H1 (cell line): ENCODE data around the gene AKR1D1. TPM values are rescaled to one million over a fixed set of nuclear protein-coding genes. Genes with fewer than 3 reads are reported as not detected.

Source experiments
- CTCF ChIA-PET: fragments of 300-600 bp; sonication (Branson Sonifier 250); formaldehyde crosslinking; loops from one replicate; lab custom pipeline; 2021; ENCODE audit not compliant: partially characterized antibody; lab: Charles Lee
- POLR2A ChIA-PET: fragments of 300-600 bp; sonication (Branson Sonifier 250); formaldehyde crosslinking; loops from one replicate; lab custom pipeline; 2021; ENCODE audit warnings: inconsistent platforms; ENCODE audit not compliant: partially characterized antibody; lab: Charles Lee
- DNase-seq, 2 experiments: peaks; one replicate each; pipeline versions ENCODE4 v3.0.0 to v3.0.0-alpha.2; 2010 to 2022; ENCODE audit warnings: low spot score in 2 of 2, low read depth in 1 of 2, mixed read lengths in 1 of 2
- FAIRE-seq: peaks from 2 replicates; lab custom pipeline; 2011; peaks lifted over from hg19 to GRCh38; lab: Jason Lieb, UNC
- H2AFZ ChIP-seq: 2 replicates; pipeline ENCODE4 v1.8.1; 2012; ENCODE audit warnings: low read length, inconsistent platforms
- H2AK5ac ChIP-seq: 2 replicates; pipeline ENCODE4 v1.6.1; 2013; ENCODE audit warnings: low read depth, low read length
- H2BK120ac ChIP-seq: replicated peaks from 2 replicates; pipeline ENCODE3; 2013; ENCODE audit warnings: low read depth, low read length, inconsistent platforms
- H2BK12ac ChIP-seq: 2 replicates; pipeline ENCODE4 v1.6.1; 2013; ENCODE audit warnings: low read depth, low read length
- H2BK15ac ChIP-seq: 2 replicates; pipeline ENCODE4 v1.6.1; 2013; ENCODE audit warnings: low read length
- H2BK20ac ChIP-seq: 2 replicates; pipeline ENCODE4 v1.6.1; 2013; ENCODE audit warnings: low read length
- H2BK5ac ChIP-seq: 2 replicates; pipeline ENCODE4 v1.6.1; 2013; ENCODE audit warnings: low read depth, low read length
- H3K14ac ChIP-seq: 2 replicates; pipeline ENCODE4 v1.6.1; 2013; ENCODE audit warnings: inconsistent platforms; ENCODE audit not compliant: insufficient read length
- H3K18ac ChIP-seq: 2 replicates; pipeline ENCODE4 v1.6.1; 2013; ENCODE audit warnings: low read length; ENCODE audit errors: extremely low read depth
- H3K23ac ChIP-seq: 2 replicates; pipeline ENCODE4 v1.6.1; 2013; ENCODE audit warnings: inconsistent platforms; ENCODE audit not compliant: insufficient read length
- H3K23me2 ChIP-seq: 2 replicates; pipeline ENCODE4 v1.6.1; 2013; ENCODE audit warnings: low read depth, low read length
- H3K27ac ChIP-seq: 2 replicates; pipeline ENCODE4 v1.6.1; 2011; ENCODE audit warnings: low read depth, low read length, inconsistent platforms
- H3K27me3 ChIP-seq, 4 experiments: replicated peaks in 1 of 4; 1 replicate in 1 of 4; 2 replicates in 3 of 4; pipeline versions ENCODE4 v1.6.1 to v1.8.1; 2011 to 2013; ENCODE audit warnings: low read length in 3 of 4, mild to moderate bottlenecking in 3 of 4, inconsistent platforms in 2 of 4, mixed read lengths in 2 of 4, moderate library complexity in 1 of 4; ENCODE audit not compliant: control insufficient read depth in 3 of 4, insufficient read depth in 3 of 4; ENCODE audit errors: extremely low read depth in 1 of 4
- H3K36me3 ChIP-seq, 4 experiments: 2 replicates each; pipeline versions ENCODE4 v1.6.1 to v1.8.1; 2011 to 2013; ENCODE audit warnings: mild to moderate bottlenecking in 4 of 4, low read length in 3 of 4, moderate library complexity in 2 of 4, control low read depth in 1 of 4, inconsistent platforms in 1 of 4; ENCODE audit not compliant: insufficient read depth in 4 of 4, control insufficient read depth in 2 of 4
- H3K4ac ChIP-seq: replicated peaks from 2 replicates; pipeline ENCODE3; 2013; ENCODE audit warnings: low read length, low read depth, mixed read lengths, inconsistent platforms; ENCODE audit not compliant: insufficient read length
- H3K4me1 ChIP-seq, 4 experiments: replicated peaks in 1 of 4; 1 replicate in 1 of 4; 2 replicates in 3 of 4; pipeline versions ENCODE4 v1.6.1 to v1.8.1; 2011 to 2013; ENCODE audit warnings: low read length in 3 of 4, inconsistent platforms in 2 of 4, mixed read lengths in 1 of 4; ENCODE audit not compliant: insufficient read depth in 4 of 4, control insufficient read depth in 3 of 4
- H3K4me2 ChIP-seq, 2 experiments: 2 replicates each; pipeline versions ENCODE4 v1.6.1 to v1.8.1; 2011 to 2013; ENCODE audit warnings: low read depth in 2 of 2, low read length in 2 of 2, control low read depth in 1 of 2, inconsistent platforms in 1 of 2, mild to moderate bottlenecking in 1 of 2; ENCODE audit not compliant: insufficient read depth in 1 of 2
- H3K4me3 ChIP-seq, 4 experiments: fragments of 200-600, 300-600 bp in 1 of 4; sonication (generic), shearing (Covaris generic), sonication (Bioruptor Twin) in 1 of 4; 2 replicates each; pipeline versions ENCODE4 v1.5.1 to v1.8.1; 2011 to 2016; ENCODE audit warnings: low read length in 4 of 4, low read depth in 3 of 4, control low read depth in 2 of 4, inconsistent platforms in 2 of 4, mild to moderate bottlenecking in 2 of 4, mixed read lengths in 1 of 4, moderate library complexity in 1 of 4; ENCODE audit not compliant: insufficient read depth in 2 of 4; ENCODE audit errors: extremely low read depth in 1 of 4
- H3K56ac ChIP-seq: replicated peaks from 2 replicates; pipeline ENCODE3; 2013; ENCODE audit warnings: low read depth, mild to moderate bottlenecking, mixed read lengths, low read length, inconsistent platforms; ENCODE audit not compliant: insufficient read length
- H3K79me1 ChIP-seq: 2 replicates; pipeline ENCODE4 v1.6.1; 2013; ENCODE audit warnings: low read depth, low read length, control low read depth
- H3K79me2 ChIP-seq, 2 experiments: 2 replicates each; pipeline versions ENCODE4 v1.6.1 to v1.8.1; 2012 to 2013; ENCODE audit warnings: low read length in 2 of 2, mild to moderate bottlenecking in 2 of 2, inconsistent platforms in 1 of 2; ENCODE audit not compliant: insufficient read depth in 2 of 2, control insufficient read depth in 1 of 2
- H3K9ac ChIP-seq, 4 experiments: replicated peaks in 1 of 4; 1 replicate in 1 of 4; 2 replicates in 3 of 4; pipeline versions ENCODE4 v1.6.1 to v1.8.1; 2011 to 2013; ENCODE audit warnings: low read depth in 3 of 4, low read length in 3 of 4, control low read depth in 2 of 4, mild to moderate bottlenecking in 2 of 4, moderate library complexity in 2 of 4, inconsistent platforms in 1 of 4; ENCODE audit errors: extremely low read depth in 1 of 4
- H3K9me3 ChIP-seq, 2 experiments: 2 replicates each; pipeline versions ENCODE4 v1.6.1 to v1.8.1; 2012 to 2013; ENCODE audit warnings: mild to moderate bottlenecking in 2 of 2, moderate library complexity in 2 of 2, control low read depth in 1 of 2, inconsistent platforms in 1 of 2, low read depth in 1 of 2, low read length in 1 of 2, mixed read lengths in 1 of 2; ENCODE audit not compliant: insufficient read depth in 2 of 2
- H4K20me1 ChIP-seq, 2 experiments: replicated peaks in 1 of 2; 2 replicates each; pipeline versions ENCODE3 to v1.8.1; 2011 to 2013; ENCODE audit warnings: inconsistent platforms in 2 of 2, low read length in 2 of 2, mild to moderate bottlenecking in 1 of 2; ENCODE audit not compliant: insufficient read depth in 2 of 2, control insufficient read depth in 1 of 2
- H4K5ac ChIP-seq: 2 replicates; pipeline ENCODE4 v1.6.1; 2013; ENCODE audit warnings: low read length, low read depth, mixed read lengths, inconsistent platforms; ENCODE audit not compliant: insufficient read length
- H4K8ac ChIP-seq: 2 replicates; pipeline ENCODE4 v1.8.0; 2013; ENCODE audit warnings: mild to moderate bottlenecking, moderate library complexity, low read length, inconsistent platforms; ENCODE audit not compliant: insufficient read depth; ENCODE audit errors: extremely low read depth
- H4K91ac ChIP-seq: replicated peaks from 2 replicates; pipeline ENCODE3; 2013; ENCODE audit warnings: low read length, mixed read lengths, inconsistent platforms; ENCODE audit not compliant: insufficient read length
- ATF2 ChIP-seq: IDR thresholded peaks from 2 replicates; pipeline ENCODE4 v1.6.1; 2012; ENCODE audit warnings: low read length, inconsistent platforms
- CHD1 ChIP-seq: IDR thresholded peaks from 2 replicates; pipeline ENCODE4 v1.6.1; 2012; ENCODE audit warnings: low read depth, low read length, improper control_type of control experiment
- CHD2 ChIP-seq: IDR thresholded peaks from 2 replicates; pipeline ENCODE4 v1.6.1; 2012; ENCODE audit warnings: low read length, improper control_type of control experiment
- GABPA ChIP-seq: IDR thresholded peaks from 2 replicates; pipeline ENCODE4 v1.6.1; 2011; ENCODE audit warnings: mild to moderate bottlenecking, low read length, moderate library complexity, borderline replicate concordance; ENCODE audit not compliant: insufficient read depth
- GTF2F1 ChIP-seq: IDR thresholded peaks from 2 replicates; pipeline ENCODE4 v1.6.1; 2012; ENCODE audit warnings: low read depth, low read length, improper control_type of control experiment, borderline replicate concordance
- KDM4A ChIP-seq: IDR thresholded peaks from one replicate; pipeline ENCODE4 v1.7.1; 2012; ENCODE audit warnings: low read depth, mild to moderate bottlenecking, moderate library complexity, low read length, inconsistent platforms; ENCODE audit not compliant: severe bottlenecking
- MAX ChIP-seq: IDR thresholded peaks from 2 replicates; pipeline ENCODE4 v1.6.1; 2012; ENCODE audit warnings: inconsistent platforms
- RXRA ChIP-seq: IDR thresholded peaks from 2 replicates; pipeline ENCODE4 v1.6.1; 2011; ENCODE audit warnings: low read depth, mild to moderate bottlenecking, low read length, moderate library complexity; ENCODE audit not compliant: insufficient read depth
- SAP30 ChIP-seq: fragments of 300-600 bp; sonication (generic); IDR thresholded peaks from 2 replicates; pipeline ENCODE4 v1.7.1; 2012; ENCODE audit warnings: low read length, moderate library complexity, mild to moderate bottlenecking, inconsistent platforms; ENCODE audit not compliant: insufficient read depth, insufficient replicate concordance
- TAF1 ChIP-seq: IDR thresholded peaks from 2 replicates; pipeline ENCODE4 v1.6.1; 2011; ENCODE audit warnings: mild to moderate bottlenecking, low read depth, low read length
- TBP ChIP-seq: IDR thresholded peaks from 2 replicates; pipeline ENCODE4 v1.6.1; 2011; ENCODE audit warnings: low read depth, low read length, improper control_type of control experiment
- ZNF274 ChIP-seq: IDR thresholded peaks from 2 replicates; pipeline ENCODE4 v1.7.0; 2012; ENCODE audit warnings: low read length, borderline replicate concordance; ENCODE audit errors: extremely low read depth
- WGBS, 2 experiments: shearing (Covaris generic) in 1 of 2; methylation state at CpG; one replicate each; pipeline versions ENCODE4 v1.1.6 to v1.1.7; 2013 to 2015; ENCODE audit warnings: low lambda C conversion rate in 2 of 2, mixed read lengths in 2 of 2, inconsistent platforms in 1 of 2, low coverage in 1 of 2, missing lambda C conversion rate in 1 of 2; ENCODE audit not compliant: insufficient replicate concordance in 2 of 2, insufficient coverage in 1 of 2, insufficient read length in 1 of 2; ENCODE audit errors: extremely low coverage in 1 of 2, missing lambda C conversion rate in 1 of 2; 5-methylcytosine and 5-hydroxymethylcytosine counted together
- polyA plus RNA-seq, 7 experiments: library from polyadenylated mRNA; depleted of rRNA in 3 of 7; stranded (reverse) in 5 of 7; unstranded in 2 of 7; fragments of >200 nt in 5 of 7; fragments of 200-250 nt in 2 of 7; gene quantifications; 1 replicate in 5 of 7; 2 replicates in 1 of 7; 4 replicates in 1 of 7; pipeline versions ENCODE4 v1.2.1 to v1.2.3, GENCODE V29; 2011 to 2013; ENCODE audit warnings: missing spikeins in 2 of 7, mixed read lengths in 2 of 7
- total RNA-seq: library from RNA; stranded (reverse); fragmentation: NEBNext Ultra II Directional; extraction: Animal tissue kit (Norgen Biotek cat#: 25700); gene quantifications from 2 replicates; pipeline ENCODE4 v1.2.1, GENCODE V29; 2021

The AKR1D1 gene
- total and polyA plus RNA-seq, 2 of the 8 experiments (the other 6 are each of a cell fraction or from before 2014, with no cell fraction given) = not detected

- H2BK15ac ChIP-seq = no peak overlapping the region
- H3K27ac ChIP-seq = no peak overlapping the region
- TF ChIP-seq TAF1 (no peak), MAX (no peak), CHD1 (no peak), TBP (no peak), GTF2F1 (no peak), GABPA (no peak), KDM4A (no peak), CHD2 (no peak), ATF2 (no peak), SAP30 (no peak), ZNF274 (no peak), RXRA (no peak)
Measured at GRCh38 chr7:138032770-138033169, 43.5 kb upstream of the AKR1D1 start.

More at GRCh38 chr7:138032770-138033169, 43.5 kb upstream of the AKR1D1 start:
- Histone ChIP-seq H4K5ac (no peak overlapping the region), H3K9me3 (peaks cover 15 to 22% of the 10 kb centered on the region in 2 experiments), H4K91ac (no peak overlapping the region), H3K36me3 (no peaks in the 10 kb centered on the region; a peak in 1 of 8 replicates), H2AFZ (peak overlapping the region; percentile 60; the same call in 1 of the 2 replicates), H3K14ac (no peak overlapping the region), H3K4ac (no peak overlapping the region), H3K9ac (no peak overlapping the region), H3K56ac (no peak overlapping the region), H3K4me2 (no peak overlapping the region), H2BK12ac (no peak overlapping the region), H3K27me3 (no peaks in the 10 kb centered on the region), H2BK120ac (no peak overlapping the region), H2BK5ac (no peak overlapping the region), H3K23me2 (no peaks in the 10 kb centered on the region), H3K79me1 (no peaks in the 10 kb centered on the region), H4K20me1 (no peaks in the 10 kb centered on the region), H3K79me2 (no peaks in the 10 kb centered on the region), H3K23ac (no peak overlapping the region), H3K4me1 (peaks cover 0 to 2% (median 0%) of the 10 kb centered on the region in 4 experiments; a peak in 2 of 7 replicates), H3K4me3 (no peak overlapping the region), H3K18ac (no peak overlapping the region), H2AK5ac (no peak overlapping the region), H2BK20ac (no peak overlapping the region), H4K8ac (no peak overlapping the region)
- POLR2A ChIA-PET = no interaction called here
- CTCF ChIA-PET = interaction anchor here (0.6 to 1.5 kb wide), 5 partner anchors 14 to 1159 kb away, joined by 3 to 4 read pairs (median 3); no protein-coding TSS in a partner anchor
- FAIRE-seq (no peak), DNase-seq (no peak)
- 86% methylated on average over 3 of the region's 3 CpGs; no CpG with 5 or more reads in 1 of the 2 experiments for WGBS, 2 experiments
